H1 (cell line): ENCODE measurements around the gene OR52K2. TPM values are rescaled to one million over a fixed set of nuclear protein-coding genes. Genes with fewer than 3 reads are reported as not detected.

ENCODE experiments used
- CTCF ChIA-PET: fragments of 300-600 bp; sonication (Branson Sonifier 250); formaldehyde crosslinking; loops from one replicate; lab custom pipeline; 2021; ENCODE audit not compliant: partially characterized antibody; lab: Charles Lee
- POLR2A ChIA-PET: fragments of 300-600 bp; sonication (Branson Sonifier 250); formaldehyde crosslinking; loops from one replicate; lab custom pipeline; 2021; ENCODE audit warnings: inconsistent platforms; ENCODE audit not compliant: partially characterized antibody; lab: Charles Lee
- DNase-seq, 2 experiments: peaks; one replicate each; pipeline versions ENCODE4 v3.0.0 to v3.0.0-alpha.2; 2010 to 2022; ENCODE audit warnings: low spot score in 2 of 2, low read depth in 1 of 2, mixed read lengths in 1 of 2
- FAIRE-seq: peaks from 2 replicates; lab custom pipeline; 2011; peaks lifted over from hg19 to GRCh38; lab: Jason Lieb, UNC
- H2AFZ ChIP-seq: 2 replicates; pipeline ENCODE4 v1.8.1; 2012; ENCODE audit warnings: low read length, inconsistent platforms
- H2AK5ac ChIP-seq: 2 replicates; pipeline ENCODE4 v1.6.1; 2013; ENCODE audit warnings: low read depth, low read length
- H2BK120ac ChIP-seq: replicated peaks from 2 replicates; pipeline ENCODE3; 2013; ENCODE audit warnings: low read depth, low read length, inconsistent platforms
- H2BK12ac ChIP-seq: 2 replicates; pipeline ENCODE4 v1.6.1; 2013; ENCODE audit warnings: low read depth, low read length
- H2BK15ac ChIP-seq: 2 replicates; pipeline ENCODE4 v1.6.1; 2013; ENCODE audit warnings: low read length
- H2BK20ac ChIP-seq: 2 replicates; pipeline ENCODE4 v1.6.1; 2013; ENCODE audit warnings: low read length
- H2BK5ac ChIP-seq: 2 replicates; pipeline ENCODE4 v1.6.1; 2013; ENCODE audit warnings: low read depth, low read length
- H3K14ac ChIP-seq: 2 replicates; pipeline ENCODE4 v1.6.1; 2013; ENCODE audit warnings: inconsistent platforms; ENCODE audit not compliant: insufficient read length
- H3K18ac ChIP-seq: 2 replicates; pipeline ENCODE4 v1.6.1; 2013; ENCODE audit warnings: low read length; ENCODE audit errors: extremely low read depth
- H3K23ac ChIP-seq: 2 replicates; pipeline ENCODE4 v1.6.1; 2013; ENCODE audit warnings: inconsistent platforms; ENCODE audit not compliant: insufficient read length
- H3K23me2 ChIP-seq: 2 replicates; pipeline ENCODE4 v1.6.1; 2013; ENCODE audit warnings: low read depth, low read length
- H3K27ac ChIP-seq: 2 replicates; pipeline ENCODE4 v1.6.1; 2011; ENCODE audit warnings: low read depth, low read length, inconsistent platforms
- H3K27me3 ChIP-seq, 4 experiments: replicated peaks in 1 of 4; 1 replicate in 1 of 4; 2 replicates in 3 of 4; pipeline versions ENCODE4 v1.6.1 to v1.8.1; 2011 to 2013; ENCODE audit warnings: low read length in 3 of 4, mild to moderate bottlenecking in 3 of 4, inconsistent platforms in 2 of 4, mixed read lengths in 2 of 4, moderate library complexity in 1 of 4; ENCODE audit not compliant: control insufficient read depth in 3 of 4, insufficient read depth in 3 of 4; ENCODE audit errors: extremely low read depth in 1 of 4
- H3K36me3 ChIP-seq, 4 experiments: 2 replicates each; pipeline versions ENCODE4 v1.6.1 to v1.8.1; 2011 to 2013; ENCODE audit warnings: mild to moderate bottlenecking in 4 of 4, low read length in 3 of 4, moderate library complexity in 2 of 4, control low read depth in 1 of 4, inconsistent platforms in 1 of 4; ENCODE audit not compliant: insufficient read depth in 4 of 4, control insufficient read depth in 2 of 4
- H3K4ac ChIP-seq: replicated peaks from 2 replicates; pipeline ENCODE3; 2013; ENCODE audit warnings: low read length, low read depth, mixed read lengths, inconsistent platforms; ENCODE audit not compliant: insufficient read length
- H3K4me1 ChIP-seq, 4 experiments: replicated peaks in 1 of 4; 1 replicate in 1 of 4; 2 replicates in 3 of 4; pipeline versions ENCODE4 v1.6.1 to v1.8.1; 2011 to 2013; ENCODE audit warnings: low read length in 3 of 4, inconsistent platforms in 2 of 4, mixed read lengths in 1 of 4; ENCODE audit not compliant: insufficient read depth in 4 of 4, control insufficient read depth in 3 of 4
- H3K4me2 ChIP-seq, 2 experiments: 2 replicates each; pipeline versions ENCODE4 v1.6.1 to v1.8.1; 2011 to 2013; ENCODE audit warnings: low read depth in 2 of 2, low read length in 2 of 2, control low read depth in 1 of 2, inconsistent platforms in 1 of 2, mild to moderate bottlenecking in 1 of 2; ENCODE audit not compliant: insufficient read depth in 1 of 2
- H3K4me3 ChIP-seq, 4 experiments: fragments of 200-600, 300-600 bp in 1 of 4; sonication (generic), shearing (Covaris generic), sonication (Bioruptor Twin) in 1 of 4; 2 replicates each; pipeline versions ENCODE4 v1.5.1 to v1.8.1; 2011 to 2016; ENCODE audit warnings: low read length in 4 of 4, low read depth in 3 of 4, control low read depth in 2 of 4, inconsistent platforms in 2 of 4, mild to moderate bottlenecking in 2 of 4, mixed read lengths in 1 of 4, moderate library complexity in 1 of 4; ENCODE audit not compliant: insufficient read depth in 2 of 4; ENCODE audit errors: extremely low read depth in 1 of 4
- H3K56ac ChIP-seq: replicated peaks from 2 replicates; pipeline ENCODE3; 2013; ENCODE audit warnings: low read depth, mild to moderate bottlenecking, mixed read lengths, low read length, inconsistent platforms; ENCODE audit not compliant: insufficient read length
- H3K79me1 ChIP-seq: 2 replicates; pipeline ENCODE4 v1.6.1; 2013; ENCODE audit warnings: low read depth, low read length, control low read depth
- H3K79me2 ChIP-seq, 2 experiments: 2 replicates each; pipeline versions ENCODE4 v1.6.1 to v1.8.1; 2012 to 2013; ENCODE audit warnings: low read length in 2 of 2, mild to moderate bottlenecking in 2 of 2, inconsistent platforms in 1 of 2; ENCODE audit not compliant: insufficient read depth in 2 of 2, control insufficient read depth in 1 of 2
- H3K9ac ChIP-seq, 4 experiments: replicated peaks in 1 of 4; 1 replicate in 1 of 4; 2 replicates in 3 of 4; pipeline versions ENCODE4 v1.6.1 to v1.8.1; 2011 to 2013; ENCODE audit warnings: low read depth in 3 of 4, low read length in 3 of 4, control low read depth in 2 of 4, mild to moderate bottlenecking in 2 of 4, moderate library complexity in 2 of 4, inconsistent platforms in 1 of 4; ENCODE audit errors: extremely low read depth in 1 of 4
- H3K9me3 ChIP-seq, 2 experiments: 2 replicates each; pipeline versions ENCODE4 v1.6.1 to v1.8.1; 2012 to 2013; ENCODE audit warnings: mild to moderate bottlenecking in 2 of 2, moderate library complexity in 2 of 2, control low read depth in 1 of 2, inconsistent platforms in 1 of 2, low read depth in 1 of 2, low read length in 1 of 2, mixed read lengths in 1 of 2; ENCODE audit not compliant: insufficient read depth in 2 of 2
- H4K20me1 ChIP-seq, 2 experiments: replicated peaks in 1 of 2; 2 replicates each; pipeline versions ENCODE3 to v1.8.1; 2011 to 2013; ENCODE audit warnings: inconsistent platforms in 2 of 2, low read length in 2 of 2, mild to moderate bottlenecking in 1 of 2; ENCODE audit not compliant: insufficient read depth in 2 of 2, control insufficient read depth in 1 of 2
- H4K5ac ChIP-seq: 2 replicates; pipeline ENCODE4 v1.6.1; 2013; ENCODE audit warnings: low read length, low read depth, mixed read lengths, inconsistent platforms; ENCODE audit not compliant: insufficient read length
- H4K8ac ChIP-seq: 2 replicates; pipeline ENCODE4 v1.8.0; 2013; ENCODE audit warnings: mild to moderate bottlenecking, moderate library complexity, low read length, inconsistent platforms; ENCODE audit not compliant: insufficient read depth; ENCODE audit errors: extremely low read depth
- H4K91ac ChIP-seq: replicated peaks from 2 replicates; pipeline ENCODE3; 2013; ENCODE audit warnings: low read length, mixed read lengths, inconsistent platforms; ENCODE audit not compliant: insufficient read length
- CBX8 ChIP-seq: fragments of 300-800, 300-1000 bp; sonication (generic); IDR thresholded peaks from 2 replicates; pipeline ENCODE4 v1.7.1; 2016; ENCODE audit warnings: low read depth, low read length, borderline replicate concordance
- CHD1 ChIP-seq: IDR thresholded peaks from 2 replicates; pipeline ENCODE4 v1.6.1; 2012; ENCODE audit warnings: low read depth, low read length, improper control_type of control experiment
- EGR1 ChIP-seq: IDR thresholded peaks from 2 replicates; pipeline ENCODE4 v1.6.1; 2011; ENCODE audit warnings: low read depth, low read length, borderline replicate concordance
- FOSL1 ChIP-seq: IDR thresholded peaks from 2 replicates; pipeline ENCODE4 v1.6.1; 2011; ENCODE audit warnings: mild to moderate bottlenecking, low read depth, low read length, moderate library complexity; ENCODE audit not compliant: insufficient read depth
- GABPA ChIP-seq: IDR thresholded peaks from 2 replicates; pipeline ENCODE4 v1.6.1; 2011; ENCODE audit warnings: mild to moderate bottlenecking, low read length, moderate library complexity, borderline replicate concordance; ENCODE audit not compliant: insufficient read depth
- GTF2F1 ChIP-seq: IDR thresholded peaks from 2 replicates; pipeline ENCODE4 v1.6.1; 2012; ENCODE audit warnings: low read depth, low read length, improper control_type of control experiment, borderline replicate concordance
- HDAC6 ChIP-seq: IDR thresholded peaks from one replicate; pipeline ENCODE4 v1.7.1; 2012; ENCODE audit warnings: low read depth, mild to moderate bottlenecking, inconsistent platforms, low read length, moderate library complexity
- JUND ChIP-seq: IDR thresholded peaks from 2 replicates; pipeline ENCODE4 v1.6.1; 2011; ENCODE audit warnings: mild to moderate bottlenecking, improper control_type of control experiment, low read length
- PHF8 ChIP-seq: fragments of 200-600 bp; sonication (generic); conservative IDR thresholded peaks from 2 replicates; pipeline ENCODE4 v1.7.1; 2012; ENCODE audit warnings: low read depth, mild to moderate bottlenecking, inconsistent platforms, low read length, moderate library complexity
- POLR2A ChIP-seq, 2 experiments: IDR thresholded peaks; 1 replicate in 1 of 2; 2 replicates in 1 of 2; pipeline ENCODE4 v1.6.1; 2011; ENCODE audit warnings: low read depth in 2 of 2, low read length in 2 of 2, mild to moderate bottlenecking in 2 of 2; ENCODE audit errors: control extremely low read depth in 1 of 2
- POU5F1 ChIP-seq: IDR thresholded peaks from 2 replicates; pipeline ENCODE4 v1.6.1; 2011; ENCODE audit warnings: low read depth, mild to moderate bottlenecking, low read length, moderate library complexity
- RXRA ChIP-seq: IDR thresholded peaks from 2 replicates; pipeline ENCODE4 v1.6.1; 2011; ENCODE audit warnings: low read depth, mild to moderate bottlenecking, low read length, moderate library complexity; ENCODE audit not compliant: insufficient read depth
- long read RNA-seq, 2 experiments: library from RNA in 1 of 2; library from capped mRNA in 1 of 2; stranded (forward); transcript quantifications; one replicate each; pipeline ENCODE4 v2.0.0, GENCODE V29; 2021; ENCODE audit warnings: inconsistent platforms in 1 of 2
- polyA minus RNA-seq, 3 experiments: library from RNA; depleted of rRNA, polyadenylated mRNA; stranded (reverse); fragments of >200 nt; gene quantifications; 1 replicate in 2 of 3; 2 replicates in 1 of 3; pipeline ENCODE4 v1.2.3, GENCODE V29; 2011
- polyA plus RNA-seq, 7 experiments: library from polyadenylated mRNA; depleted of rRNA in 3 of 7; stranded (reverse) in 5 of 7; unstranded in 2 of 7; fragments of >200 nt in 5 of 7; fragments of 200-250 nt in 2 of 7; gene quantifications; 1 replicate in 5 of 7; 2 replicates in 1 of 7; 4 replicates in 1 of 7; pipeline versions ENCODE4 v1.2.1 to v1.2.3, GENCODE V29; 2011 to 2013; ENCODE audit warnings: missing spikeins in 2 of 7, mixed read lengths in 2 of 7
- total RNA-seq: library from RNA; stranded (reverse); fragmentation: NEBNext Ultra II Directional; extraction: Animal tissue kit (Norgen Biotek cat#: 25700); gene quantifications from 2 replicates; pipeline ENCODE4 v1.2.1, GENCODE V29; 2021
- TF ChIP-seq, protein P1 (sequence below): IDR thresholded peaks from 2 replicates; pipeline ENCODE4 v1.6.1; 2011; ENCODE audit warnings: low read length, improper control_type of control experiment

OR52K2 gene
- not detected in 2 replicates for total RNA-seq
- not detected in 2 replicates for polyA plus RNA-seq (2011; rRNA removed)
- not detected for polyA plus RNA-seq (2011; cell fraction: cytosol; rRNA removed)
- polyA plus RNA-seq (2011; cell fraction: nucleus; rRNA removed), result 0.21 TPM
- polyA plus RNA-seq (2012, experiment 1 of 2), result not detected in 4 replicates
- not detected for polyA plus RNA-seq (2012, experiment 2 of 2)
- not detected for polyA plus RNA-seq (2013, experiment 1 of 2)
- polyA plus RNA-seq (2013, experiment 2 of 2), result not detected
- 0.39 and 0.98 TPM in 2 replicates for polyA minus RNA-seq (2011; rRNA and poly(A)+ RNA removed)
- polyA minus RNA-seq (2011; cell fraction: cytosol; rRNA and poly(A)+ RNA removed), result not detected
- polyA minus RNA-seq (2011; cell fraction: nucleus; rRNA and poly(A)+ RNA removed), result 0.60 TPM
- long read RNA-seq, experiment 1, result 0 reads
- long read RNA-seq, experiment 2, result 0 reads

DNA sequence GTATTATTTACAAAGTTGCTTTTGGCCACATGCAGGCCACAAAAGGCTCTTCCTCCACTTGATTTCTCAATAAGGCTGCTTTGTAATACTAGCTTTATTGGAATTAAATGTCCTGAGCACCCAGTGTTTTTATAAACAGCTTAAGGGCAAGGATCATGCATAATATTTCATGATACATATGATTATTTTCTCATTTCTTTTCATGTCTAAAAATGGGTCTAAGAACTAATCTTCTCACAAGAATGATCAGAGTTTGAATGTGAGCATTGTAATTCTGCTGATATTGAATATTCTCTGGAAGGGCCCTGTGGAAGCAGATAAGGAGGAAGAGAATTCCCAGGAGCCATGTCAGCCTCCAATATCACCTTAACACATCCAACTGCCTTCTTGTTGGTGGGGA is at the start of gene OR52K2:
TSS of gene OR52K2 (plus strand) at position 301 of the 400 bp plus-strand sequence. CDS start at position 346, 45 bp downstream.
- CTCF ChIA-PET, result no interaction called here
- Histone ChIP-seq H3K18ac (no peak within 1 kb of the TSS), H3K36me3 (no peaks in the 10 kb centered on the region), H3K23ac (no peak within 1 kb of the TSS), H3K79me2 (no peaks in the 10 kb centered on the region), H4K91ac (no peak within 1 kb of the TSS), H4K20me1 (no peaks in the 10 kb centered on the region), H3K14ac (no peak within 1 kb of the TSS), H3K27ac (no peak within 1 kb of the TSS), H2BK5ac (no peak within 1 kb of the TSS), H3K79me1 (no peaks in the 10 kb centered on the region), H2BK120ac (no peak within 1 kb of the TSS), H2AFZ (0 out of 2 replicates have a peak within 1 kb of the TSS, but pooled peaks have one; percentile 6), H3K56ac (no peak within 1 kb of the TSS), H3K4me2 (no peak within 1 kb of the TSS), H2BK15ac (no peak within 1 kb of the TSS), H3K4me1 (no peaks in the 10 kb centered on the region), H2AK5ac (no peak within 1 kb of the TSS), H3K9me3 (peaks cover 0 to 3% of the 10 kb centered on the region in 2 experiments; a peak in 1 of 4 replicates), H4K8ac (no peak within 1 kb of the TSS), H2BK12ac (no peak within 1 kb of the TSS), H3K9ac (no peak within 1 kb of the TSS), H4K5ac (no peak within 1 kb of the TSS), H3K4me3 (no peak within 1 kb of the TSS), H3K4ac (no peak within 1 kb of the TSS), H2BK20ac (0 out of 2 replicates have a peak within 1 kb of the TSS, but pooled peaks have one; percentile 40), H3K27me3 (no peaks in the 10 kb centered on the region), H3K23me2 (no peaks in the 10 kb centered on the region)
- POLR2A ChIA-PET, result no interaction called here
- DNase-seq (no peak), FAIRE-seq (no peak)
- TF ChIP-seq HDAC6 (no peak), PHF8 (no peak), CBX8 (no peak), POU5F1 (no peak), POLR2A (IDR thresholded peaks at IDR 0.05; ENCODE audit: control extremely low read depth in 1 of 2, low read depth in 2 of 2, low read length in 2 of 2) (no peak), GABPA (no peak), JUND (no peak), EGR1 (no peak), RXRA (no peak), FOSL1 (no peak), CHD1 (no peak), GTF2F1 (no peak)
- TF ChIP-seq, protein P1, sequence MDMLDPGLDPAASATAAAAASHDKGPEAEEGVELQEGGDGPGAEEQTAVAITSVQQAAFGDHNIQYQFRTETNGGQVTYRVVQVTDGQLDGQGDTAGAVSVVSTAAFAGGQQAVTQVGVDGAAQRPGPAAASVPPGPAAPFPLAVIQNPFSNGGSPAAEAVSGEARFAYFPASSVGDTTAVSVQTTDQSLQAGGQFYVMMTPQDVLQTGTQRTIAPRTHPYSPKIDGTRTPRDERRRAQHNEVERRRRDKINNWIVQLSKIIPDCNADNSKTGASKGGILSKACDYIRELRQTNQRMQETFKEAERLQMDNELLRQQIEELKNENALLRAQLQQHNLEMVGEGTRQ, result no peak
